Measurements from ENCODE around the gene OLIG3.

OLIG3 gene

GRCh38 chr6:137492289-137493217 lies 1.6 kb downstream of the OLIG3 start:
- ChIA-PET CTCF (interaction anchor here (1.3 kb wide), 1 partner anchor 416 kb away, joined by 3 read pairs; no protein-coding TSS in a partner anchor), POLR2A (no interaction called here)
- TF ChIP-seq, protein P1, sequence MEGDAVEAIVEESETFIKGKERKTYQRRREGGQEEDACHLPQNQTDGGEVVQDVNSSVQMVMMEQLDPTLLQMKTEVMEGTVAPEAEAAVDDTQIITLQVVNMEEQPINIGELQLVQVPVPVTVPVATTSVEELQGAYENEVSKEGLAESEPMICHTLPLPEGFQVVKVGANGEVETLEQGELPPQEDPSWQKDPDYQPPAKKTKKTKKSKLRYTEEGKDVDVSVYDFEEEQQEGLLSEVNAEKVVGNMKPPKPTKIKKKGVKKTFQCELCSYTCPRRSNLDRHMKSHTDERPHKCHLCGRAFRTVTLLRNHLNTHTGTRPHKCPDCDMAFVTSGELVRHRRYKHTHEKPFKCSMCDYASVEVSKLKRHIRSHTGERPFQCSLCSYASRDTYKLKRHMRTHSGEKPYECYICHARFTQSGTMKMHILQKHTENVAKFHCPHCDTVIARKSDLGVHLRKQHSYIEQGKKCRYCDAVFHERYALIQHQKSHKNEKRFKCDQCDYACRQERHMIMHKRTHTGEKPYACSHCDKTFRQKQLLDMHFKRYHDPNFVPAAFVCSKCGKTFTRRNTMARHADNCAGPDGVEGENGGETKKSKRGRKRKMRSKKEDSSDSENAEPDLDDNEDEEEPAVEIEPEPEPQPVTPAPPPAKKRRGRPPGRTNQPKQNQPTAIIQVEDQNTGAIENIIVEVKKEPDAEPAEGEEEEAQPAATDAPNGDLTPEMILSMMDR (IDR thresholded peaks at IDR 0.05; ENCODE audit: control extremely low read depth, extremely low read depth, low read depth, missing control alignments), result no peak
- no peak for DNase-seq (ENCODE audit: extremely low spot score)

DNA sequence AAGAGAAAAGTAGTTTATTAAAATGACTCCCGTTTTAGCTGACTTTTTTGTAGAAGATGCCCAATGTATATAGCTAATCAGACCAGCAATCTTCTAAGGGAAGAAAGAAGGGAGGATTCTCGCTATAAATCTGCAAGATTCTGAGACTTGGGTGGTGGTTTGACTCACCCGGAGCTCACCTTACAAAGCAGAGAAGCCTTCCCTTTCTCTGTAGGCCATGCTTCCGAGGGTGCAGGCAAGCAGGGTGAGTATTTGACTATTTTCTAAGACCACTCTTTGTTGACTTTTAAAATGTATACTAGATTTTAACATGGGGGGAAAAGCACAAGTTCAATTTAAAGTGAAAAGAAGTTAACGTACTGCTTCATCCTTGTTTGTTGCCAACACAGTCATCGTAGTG lies 2.7 kb downstream of the OLIG3 start:
- no peak for DNase-seq (ENCODE audit: extremely low spot score)
- CTCF ChIA-PET, result interaction anchor here (1.3 kb wide), 1 partner anchor 415 kb away, joined by 3 read pairs; no protein-coding TSS in a partner anchor
- TF ChIP-seq, protein P1 (IDR thresholded peaks at IDR 0.05; ENCODE audit: control extremely low read depth, extremely low read depth, low read depth, missing control alignments), result no peak
- POLR2A ChIA-PET, result no interaction called here

- TF ChIP-seq, protein P1 (IDR thresholded peaks at IDR 0.05; ENCODE audit: control extremely low read depth, extremely low read depth, low read depth, missing control alignments), result no peak
- ChIA-PET POLR2A (no interaction called here), CTCF (interaction anchor here (1.3 kb wide), 1 partner anchor 414 kb away, joined by 3 read pairs; no protein-coding TSS in a partner anchor)
- no peak for DNase-seq (ENCODE audit: extremely low spot score)
These were observed 3.2 kb downstream of the OLIG3 start for GRCh38 chr6:137490961-137491360.

GRCh38 chr6:137490006-137490905 lies 3.9 kb downstream of the OLIG3 start:
- ChIA-PET CTCF (interaction anchor here (1.5 kb wide), 1 partner anchor 414 kb away, joined by 3 read pairs; no protein-coding TSS in a partner anchor), POLR2A (no interaction called here)
- TF ChIP-seq, protein P1 (IDR thresholded peaks at IDR 0.05; ENCODE audit: control extremely low read depth, extremely low read depth, low read depth, missing control alignments), result no peak
- DNase-seq (ENCODE audit: extremely low spot score), result no peak

- ChIA-PET CTCF (interaction anchor here (1.5 kb wide), 1 partner anchor 413 kb away, joined by 3 read pairs; no protein-coding TSS in a partner anchor), POLR2A (no interaction called here)
- TF ChIP-seq, protein P1 (IDR thresholded peaks at IDR 0.05; ENCODE audit: control extremely low read depth, extremely low read depth, low read depth, missing control alignments), result no peak
- no peak for DNase-seq (ENCODE audit: extremely low spot score)
These were observed 4.9 kb downstream of the OLIG3 start for GRCh38 chr6:137489046-137490005.

Measured in GM10248 (cell line).